SU-DHL-6 (cell line): ENCODE data around the gene SIGLEC9.

Experiments
- CTCF ChIP-seq: fragments of 200-600 bp; sonication (generic); IDR thresholded peaks from one replicate; pipeline ENCODE4 v1.5.1; 2017; ENCODE audit warnings: antibody characterized with exemption, mild to moderate bottlenecking, low read length, moderate library complexity; ENCODE audit not compliant: insufficient read depth, poor library complexity, severe bottlenecking
- EZH2phosphoT487 ChIP-seq: fragments of 200-600 bp; sonication (generic), shearing (Covaris generic); conservative IDR thresholded peaks from 2 replicates; pipeline ENCODE4 v1.6.1; 2018; ENCODE audit warnings: mild to moderate bottlenecking, antibody characterized with exemption, low read length, moderate library complexity, mixed read lengths

GRCh38 chr19:51110666-51110971 is 14.1 kb upstream of the SIGLEC9 start:
- no peak for TF ChIP-seq CTCF
- TF ChIP-seq EZH2phosphoT487: no peak
